22Rv1 (cell line): Measurements from ENCODE around the gene ILDR2.

Experiments used
- H3K27ac ChIP-seq: fragments of 450-650 bp; 2 replicates; pipeline ENCODE4 v1.5.1; 2017
- ZFX ChIP-seq: fragments of 450-650 bp; IDR thresholded peaks from 2 replicates; pipeline ENCODE4 v1.6.1; 2017; ENCODE audit warnings: antibody characterized with exemption, borderline replicate concordance
- TF ChIP-seq, protein P1 (sequence below): fragments of 450-650 bp; IDR thresholded peaks from 2 replicates; pipeline ENCODE4 v1.5.1; 2017; ENCODE audit warnings: mild to moderate bottlenecking

Gene ILDR2

DNA sequence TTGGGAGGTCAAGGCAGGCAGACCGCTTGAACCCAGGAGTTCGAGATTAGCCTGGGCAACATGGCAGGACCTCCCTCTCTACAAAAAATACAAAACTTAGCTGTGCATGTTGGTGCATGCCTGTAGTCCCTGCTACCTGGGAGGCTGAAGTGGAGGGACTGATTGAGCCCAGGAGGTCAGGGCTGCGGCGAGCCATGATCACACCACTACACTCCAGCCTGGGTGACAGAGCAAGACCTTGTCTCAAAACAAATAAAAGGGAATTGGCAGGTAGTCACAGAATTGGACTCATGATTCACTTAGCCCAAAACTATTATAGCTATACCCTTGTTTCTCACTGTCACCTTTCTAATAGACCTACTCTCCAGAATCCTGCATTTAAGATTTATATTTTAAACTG is 104.8 kb downstream of the ILDR2 start:
- TF ChIP-seq, protein P1, sequence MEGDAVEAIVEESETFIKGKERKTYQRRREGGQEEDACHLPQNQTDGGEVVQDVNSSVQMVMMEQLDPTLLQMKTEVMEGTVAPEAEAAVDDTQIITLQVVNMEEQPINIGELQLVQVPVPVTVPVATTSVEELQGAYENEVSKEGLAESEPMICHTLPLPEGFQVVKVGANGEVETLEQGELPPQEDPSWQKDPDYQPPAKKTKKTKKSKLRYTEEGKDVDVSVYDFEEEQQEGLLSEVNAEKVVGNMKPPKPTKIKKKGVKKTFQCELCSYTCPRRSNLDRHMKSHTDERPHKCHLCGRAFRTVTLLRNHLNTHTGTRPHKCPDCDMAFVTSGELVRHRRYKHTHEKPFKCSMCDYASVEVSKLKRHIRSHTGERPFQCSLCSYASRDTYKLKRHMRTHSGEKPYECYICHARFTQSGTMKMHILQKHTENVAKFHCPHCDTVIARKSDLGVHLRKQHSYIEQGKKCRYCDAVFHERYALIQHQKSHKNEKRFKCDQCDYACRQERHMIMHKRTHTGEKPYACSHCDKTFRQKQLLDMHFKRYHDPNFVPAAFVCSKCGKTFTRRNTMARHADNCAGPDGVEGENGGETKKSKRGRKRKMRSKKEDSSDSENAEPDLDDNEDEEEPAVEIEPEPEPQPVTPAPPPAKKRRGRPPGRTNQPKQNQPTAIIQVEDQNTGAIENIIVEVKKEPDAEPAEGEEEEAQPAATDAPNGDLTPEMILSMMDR, result no peak
- TF ChIP-seq ZFX, result no peak
- H3K27ac ChIP-seq, result no peak overlapping the region

DNA sequence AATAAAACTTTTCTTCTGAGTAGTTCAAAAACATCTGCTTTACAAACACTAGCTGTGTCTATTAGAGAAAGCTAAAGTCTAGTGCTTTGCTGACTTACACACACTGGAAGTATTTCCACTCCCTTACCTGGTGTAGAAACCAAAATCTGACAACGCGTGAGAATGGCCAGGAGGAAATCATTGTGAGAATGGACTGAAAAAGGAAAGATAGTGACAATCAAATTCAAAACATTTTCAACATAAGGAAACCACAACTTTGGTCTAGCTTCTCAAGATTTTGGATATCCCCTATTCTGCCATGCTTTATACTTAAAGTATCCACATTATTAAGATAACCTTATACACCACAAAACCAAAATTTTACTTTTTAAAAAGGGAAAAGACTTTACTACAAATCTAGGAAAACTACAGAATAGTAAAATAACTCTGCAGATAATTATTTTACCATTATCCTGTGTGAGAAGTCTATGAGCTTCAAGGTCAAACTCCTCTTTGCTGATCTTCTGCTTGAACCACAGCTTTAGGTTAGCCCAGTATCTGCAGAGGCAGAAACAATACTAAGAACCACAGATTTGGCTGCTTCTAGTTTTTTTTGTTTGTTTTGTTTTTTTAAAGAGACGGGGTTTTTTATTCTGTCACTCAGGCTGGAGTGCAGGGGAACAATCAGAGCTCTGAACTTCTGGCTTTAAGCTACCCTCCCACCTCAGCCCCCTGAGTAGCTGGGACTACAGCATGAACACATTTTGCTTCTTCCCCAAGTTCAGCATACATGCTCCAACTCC is 105.8 kb downstream of the ILDR2 start:
- H3K27ac ChIP-seq, result no peak overlapping the region
- no peak for TF ChIP-seq ZFX
- TF ChIP-seq, protein P1, result no peak

DNA sequence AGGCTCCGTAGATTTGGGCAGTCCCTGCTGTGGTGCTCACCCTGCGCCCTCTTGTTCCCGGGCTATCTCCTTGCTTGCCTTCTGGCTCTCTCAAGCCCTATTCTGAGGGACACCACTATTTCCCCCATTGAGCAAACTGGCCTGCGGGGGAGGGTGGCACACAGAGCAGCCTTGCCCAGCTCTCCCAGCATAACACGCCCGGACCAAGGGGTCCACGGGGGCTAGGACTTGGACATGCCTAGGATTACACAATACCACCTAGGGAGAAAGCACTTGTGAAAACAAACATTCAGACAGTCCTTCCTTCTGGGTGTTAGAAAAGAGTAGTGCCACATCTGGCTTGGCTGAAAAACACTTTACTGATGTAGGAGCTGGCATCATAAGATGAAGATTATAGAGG is 106.7 kb downstream of the ILDR2 start:
- no peak overlapping the region for H3K27ac ChIP-seq
- TF ChIP-seq, protein P1, result no peak
- no peak for TF ChIP-seq ZFX

DNA sequence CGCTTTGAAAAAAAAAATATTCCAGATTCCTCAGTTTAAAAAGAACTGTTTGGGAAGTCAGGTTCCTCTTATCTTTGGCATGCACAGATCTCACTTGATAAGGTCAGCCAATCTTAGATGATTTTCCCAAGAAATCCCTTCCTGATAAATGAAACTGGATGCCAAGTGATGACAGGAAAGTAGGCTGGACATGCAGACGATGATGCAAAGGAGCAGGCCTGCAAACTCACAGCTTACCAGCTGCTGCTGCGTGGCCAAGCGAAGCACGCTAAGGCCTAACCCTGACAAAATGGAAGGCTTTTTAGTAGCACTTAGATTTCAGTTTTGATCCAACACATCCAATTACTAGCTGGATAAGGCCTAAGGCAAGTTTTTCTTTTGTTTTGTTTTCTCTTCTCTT is 109.4 kb downstream of the ILDR2 start:
- no peak for TF ChIP-seq ZFX

DNA sequence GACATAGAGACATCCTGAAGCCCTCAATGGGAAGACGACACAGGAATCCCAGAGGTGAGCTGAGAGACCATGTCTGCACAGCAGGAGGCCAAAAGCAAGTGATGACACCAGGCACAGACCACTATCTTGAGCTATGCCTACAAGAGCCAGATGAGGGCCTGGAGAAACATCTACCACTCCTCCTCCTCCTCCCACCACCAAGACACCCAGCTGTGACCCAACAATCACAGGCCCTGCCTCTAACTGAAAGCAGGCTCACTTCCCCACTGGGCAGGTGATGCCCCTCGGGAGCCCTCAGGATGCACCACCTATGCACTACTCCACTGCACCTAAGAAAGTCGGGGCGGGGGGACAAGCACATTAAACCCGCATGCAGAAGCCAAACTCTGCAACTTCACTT is 115.7 kb downstream of the ILDR2 start:
- TF ChIP-seq, protein P1, result no peak
- no peak for TF ChIP-seq ZFX
- H3K27ac ChIP-seq, result no peak overlapping the region

More for the DNA sequence above, 109.4 kb downstream of the ILDR2 start:
- H3K27ac ChIP-seq, result no peak overlapping the region

DNA sequence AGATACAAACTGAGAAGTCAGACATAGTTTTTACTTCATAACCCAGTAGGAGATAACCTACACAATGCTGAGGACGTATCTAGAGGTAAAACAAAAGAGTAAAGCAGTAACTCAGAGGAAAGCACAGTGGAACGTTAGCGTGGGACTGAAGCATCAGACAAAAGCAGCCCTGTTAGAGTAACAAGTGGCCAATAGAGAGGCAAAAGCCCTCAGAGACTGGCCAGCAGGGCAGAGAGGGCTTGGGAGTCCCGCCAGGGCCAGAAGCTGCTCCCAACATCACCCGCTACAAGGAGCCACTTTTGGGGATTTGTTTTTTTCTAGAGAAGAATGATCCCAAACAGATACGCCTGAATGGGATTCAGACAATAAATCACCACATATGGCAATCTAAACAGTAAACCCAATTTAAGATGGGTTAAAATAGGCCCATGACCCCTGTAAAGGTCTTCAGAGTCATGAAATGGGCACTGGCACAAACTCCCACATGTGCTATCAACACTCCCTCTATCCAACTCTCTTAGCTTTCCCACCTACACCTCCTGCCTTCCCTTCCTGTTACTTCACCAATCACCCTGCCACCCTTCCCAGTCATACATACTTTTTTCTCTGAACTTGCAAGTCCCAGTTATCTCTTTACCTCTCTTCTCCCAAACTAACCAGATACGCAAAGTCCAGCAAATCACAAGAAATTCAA is 116.5 kb downstream of the ILDR2 start:
- H3K27ac ChIP-seq, result no peak overlapping the region

More for the DNA sequence above, 116.5 kb downstream of the ILDR2 start:
- no peak for TF ChIP-seq ZFX
- TF ChIP-seq, protein P1, result no peak
